K562 (cell line): Measurements from ENCODE around the gene SLC19A1. TPM values are rescaled to one million over a fixed set of nuclear protein-coding genes. Genes with fewer than 3 reads are reported as not detected.

Experiments used
- HDAC1 ChIP-seq, 2 experiments: fragments of 450-650 bp; IDR thresholded peaks; 2 replicates each; pipeline ENCODE4 v1.6.1; 2016 to 2017; ENCODE audit warnings: inconsistent platforms in 1 of 2, mild to moderate bottlenecking in 1 of 2, moderate library complexity in 1 of 2
- HNRNPL ChIP-seq: fragments of 200-400 bp; formaldehyde crosslinking; IDR thresholded peaks from 2 replicates; pipeline ENCODE4 v1.6.1; 2017; ENCODE audit warnings: low read depth, mild to moderate bottlenecking, low read length
- HNRNPLL ChIP-seq: fragments of 200-400 bp; formaldehyde crosslinking; IDR thresholded peaks from 2 replicates; pipeline ENCODE4 v1.6.1; 2017; ENCODE audit warnings: low read length, low read depth, mild to moderate bottlenecking; ENCODE audit not compliant: poor library complexity, severe bottlenecking
- NFIC ChIP-seq: fragments of 450-650 bp; IDR thresholded peaks from 2 replicates; pipeline ENCODE4 v1.6.1; 2017; ENCODE audit warnings: mild to moderate bottlenecking, inconsistent platforms
- SAFB ChIP-seq: fragments of 200-400 bp; formaldehyde crosslinking; IDR thresholded peaks from 2 replicates; pipeline ENCODE4 v1.6.1; 2017; ENCODE audit warnings: low read depth, low read length, borderline replicate concordance
- TRIM28 ChIP-seq: fragments of 450-650 bp; IDR thresholded peaks from 2 replicates; pipeline ENCODE4 v1.6.1; 2017
- polyA plus RNA-seq, 8 experiments: library from polyadenylated mRNA; depleted of rRNA in 4 of 8; stranded (reverse) in 5 of 8; unstranded in 3 of 8; fragments of >200 nt; fragmentation: Nextera tagmentation in 2 of 8; fragmentation: Illumina TruSeq in 1 of 8; extraction: Ambion mirVana in 2 of 8; extraction: Trizol in 1 of 8; gene quantifications; 2 replicates each; pipeline versions ENCODE4 v1.2.1 to v1.2.3, GENCODE V29; 2011 to 2014; ENCODE audit warnings: inconsistent platforms in 1 of 8, missing spikeins in 1 of 8
- total RNA-seq, 7 experiments: library from RNA; depleted of rRNA in 6 of 7; stranded (reverse); fragments of >200 nt in 6 of 7; fragmentation: Illumina TruSeq in 2 of 7; extraction: Trizol in 2 of 7; gene quantifications; 2 replicates each; pipeline versions ENCODE4 v1.2.1 to v1.2.3, GENCODE V29; 2011 to 2021; ENCODE audit warnings: low replicate concordance in 1 of 7
- TF ChIP-seq, protein P1 (sequence below), 2 experiments: fragments of 450-650 bp in 1 of 2; IDR thresholded peaks; 2 replicates each; pipeline ENCODE4 v1.6.1; 2011 to 2017; ENCODE audit warnings: low read depth in 2 of 2, antibody characterized with exemption in 1 of 2, borderline replicate concordance in 1 of 2, low read length in 1 of 2, mild to moderate bottlenecking in 1 of 2, mixed read lengths in 1 of 2; ENCODE audit not compliant: control insufficient read depth in 1 of 2

SLC19A1 gene
- total and polyA plus RNA-seq, 9 of the 15 experiments (the other 6 are each of a cell fraction or from before 2014, with no cell fraction given): 0.65 to 88.7 (median 12.0) TPM

DNA sequence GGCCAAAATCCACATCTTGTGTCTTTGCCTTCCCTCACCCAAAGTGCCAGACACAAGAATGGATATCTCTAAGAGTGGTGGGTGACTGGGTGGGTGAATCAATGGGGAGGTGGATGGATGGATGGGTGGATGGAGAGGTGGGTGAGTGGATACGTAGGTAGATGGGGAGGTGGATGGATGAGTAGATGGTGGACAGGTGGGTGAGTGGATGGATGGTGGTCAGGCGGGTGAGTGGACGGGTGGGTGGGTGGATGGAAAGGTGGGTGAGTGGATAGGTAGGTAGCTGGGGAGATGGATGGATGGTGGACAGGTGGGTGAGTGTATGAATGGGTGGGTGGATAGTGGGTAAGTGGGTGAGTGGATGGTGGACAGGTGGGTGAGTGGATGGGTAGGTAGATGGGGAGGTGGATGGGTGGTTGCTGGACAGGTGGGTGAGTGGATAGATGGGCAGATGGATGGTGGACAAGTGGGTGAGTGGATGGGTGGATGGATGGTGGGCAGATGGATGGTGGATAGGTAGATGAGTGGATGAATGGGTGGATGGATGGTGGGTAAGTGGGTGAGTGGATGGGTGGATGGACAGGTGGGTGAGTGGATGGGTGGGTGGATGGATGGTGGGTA, 34.2 kb downstream of the SLC19A1 start (continued):
- TF ChIP-seq SAFB (peak; percentile 38; the same call in 1 of the 2 replicates), HDAC1 (IDR thresholded peaks at IDR 0.05) (peak in 1 of 2 experiments; percentile 82; a peak in 2 of 4 replicates), TRIM28 (no peak), NFIC (peak; percentile 16; the same call in 1 of the 2 replicates), HNRNPL (peak; percentile 65; the same call in 1 of the 2 replicates), HNRNPLL (peak; percentile 81)
- TF ChIP-seq, protein P1, sequence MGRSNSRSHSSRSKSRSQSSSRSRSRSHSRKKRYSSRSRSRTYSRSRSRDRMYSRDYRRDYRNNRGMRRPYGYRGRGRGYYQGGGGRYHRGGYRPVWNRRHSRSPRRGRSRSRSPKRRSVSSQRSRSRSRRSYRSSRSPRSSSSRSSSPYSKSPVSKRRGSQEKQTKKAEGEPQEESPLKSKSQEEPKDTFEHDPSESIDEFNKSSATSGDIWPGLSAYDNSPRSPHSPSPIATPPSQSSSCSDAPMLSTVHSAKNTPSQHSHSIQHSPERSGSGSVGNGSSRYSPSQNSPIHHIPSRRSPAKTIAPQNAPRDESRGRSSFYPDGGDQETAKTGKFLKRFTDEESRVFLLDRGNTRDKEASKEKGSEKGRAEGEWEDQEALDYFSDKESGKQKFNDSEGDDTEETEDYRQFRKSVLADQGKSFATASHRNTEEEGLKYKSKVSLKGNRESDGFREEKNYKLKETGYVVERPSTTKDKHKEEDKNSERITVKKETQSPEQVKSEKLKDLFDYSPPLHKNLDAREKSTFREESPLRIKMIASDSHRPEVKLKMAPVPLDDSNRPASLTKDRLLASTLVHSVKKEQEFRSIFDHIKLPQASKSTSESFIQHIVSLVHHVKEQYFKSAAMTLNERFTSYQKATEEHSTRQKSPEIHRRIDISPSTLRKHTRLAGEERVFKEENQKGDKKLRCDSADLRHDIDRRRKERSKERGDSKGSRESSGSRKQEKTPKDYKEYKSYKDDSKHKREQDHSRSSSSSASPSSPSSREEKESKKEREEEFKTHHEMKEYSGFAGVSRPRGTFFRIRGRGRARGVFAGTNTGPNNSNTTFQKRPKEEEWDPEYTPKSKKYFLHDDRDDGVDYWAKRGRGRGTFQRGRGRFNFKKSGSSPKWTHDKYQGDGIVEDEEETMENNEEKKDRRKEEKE (IDR thresholded peaks at IDR 0.05; ENCODE audit: borderline replicate concordance in 1 of 2, control insufficient read depth in 1 of 2, low read depth in 2 of 2, low read length in 1 of 2): peak in 1 of 2 experiments; percentile 82; a peak in 1 of 4 replicates
